Neural cell (in vitro differentiated cells): ENCODE measurements around the gene MICB. TPM values are rescaled to one million over a fixed set of nuclear protein-coding genes. Genes with fewer than 3 reads are reported as not detected.

Experiments
- H2AFZ ChIP-seq: fragments of 200-600, 300-800 bp; sonication (generic), shearing (Covaris generic); 2 replicates; pipeline ENCODE4 v1.6.0; 2014; ENCODE audit warnings: low read depth, mild to moderate bottlenecking, antibody characterized with exemption, low read length, moderate library complexity
- H3F3A ChIP-seq: fragments of 200-600 bp; shearing (Covaris generic); 2 replicates; pipeline ENCODE4 v1.6.1; 2016; ENCODE audit warnings: mild to moderate bottlenecking, moderate library complexity, mixed read lengths, antibody characterized with exemption, low read length; ENCODE audit not compliant: insufficient read depth, poor library complexity, severe bottlenecking
- H3K27ac ChIP-seq: fragments of 200-600, 300-800 bp; sonication (generic), shearing (Covaris generic); 2 replicates; pipeline ENCODE4 v1.5.1; 2014; ENCODE audit warnings: mild to moderate bottlenecking, low read length, moderate library complexity
- H3K27me3 ChIP-seq: fragments of 300-800, 200-600 bp; sonication (generic), shearing (Covaris generic); 2 replicates; pipeline ENCODE4 v1.6.0; 2014; ENCODE audit warnings: mild to moderate bottlenecking, low read depth, low read length, moderate library complexity; ENCODE audit not compliant: insufficient read depth
- H3K36me3 ChIP-seq: fragments of 300-800, 200-600 bp; sonication (generic), shearing (Covaris generic); 2 replicates; pipeline ENCODE4 v1.5.1; 2014; ENCODE audit warnings: mild to moderate bottlenecking, antibody characterized with exemption, low read length, moderate library complexity; ENCODE audit not compliant: insufficient read depth
- H3K4me2 ChIP-seq: fragments of 300-800, 200-600 bp; sonication (generic), shearing (Covaris generic); 2 replicates; pipeline ENCODE4 v1.6.0; 2014; ENCODE audit warnings: mild to moderate bottlenecking, low read length
- H3K4me3 ChIP-seq: fragments of 300-800, 200-600 bp; sonication (generic), shearing (Covaris generic); 2 replicates; pipeline ENCODE4 v1.5.1; 2014; ENCODE audit warnings: mild to moderate bottlenecking, low read length, moderate library complexity
- H3K79me2 ChIP-seq: fragments of 200-600 bp; shearing (Covaris generic); replicated peaks from 2 replicates; pipeline ENCODE4 v1.6.0; 2014; ENCODE audit warnings: mild to moderate bottlenecking, low read length, moderate library complexity; ENCODE audit not compliant: insufficient read depth
- H3K9ac ChIP-seq: fragments of 300-800, 200-600 bp; sonication (generic), shearing (Covaris generic); 2 replicates; pipeline ENCODE4 v1.6.1; 2016; ENCODE audit warnings: mild to moderate bottlenecking, low read length, mixed read lengths
- H3K9me2 ChIP-seq: fragments of 200-600 bp; shearing (Covaris generic); 2 replicates; pipeline ENCODE4 v1.6.1; 2016; ENCODE audit warnings: mild to moderate bottlenecking, low read length, mixed read lengths; ENCODE audit not compliant: insufficient read depth
- H3K9me3 ChIP-seq: fragments of 200-600, 300-800 bp; sonication (generic), shearing (Covaris generic); 2 replicates; pipeline ENCODE4 v1.6.1; 2016; ENCODE audit warnings: mild to moderate bottlenecking, mixed run types, low read length, moderate library complexity, mixed read lengths
- H4K20me1 ChIP-seq: fragments of 200-600 bp; shearing (Covaris generic); 2 replicates; pipeline ENCODE4 v1.6.1; 2016; ENCODE audit warnings: mild to moderate bottlenecking, mixed run types; ENCODE audit not compliant: insufficient read depth
- EP300 ChIP-seq: fragments of 450-650 bp; conservative IDR thresholded peaks from 2 replicates; pipeline ENCODE4 v1.6.1; 2014; ENCODE audit warnings: antibody characterized with exemption, mild to moderate bottlenecking, moderate library complexity; ENCODE audit not compliant: poor library complexity, severe bottlenecking
- EZH2 ChIP-seq: fragments of 200-600, 300-800 bp; shearing (Covaris generic), sonication (generic); IDR thresholded peaks from 2 replicates; pipeline ENCODE4 v1.6.1; 2014; ENCODE audit warnings: antibody characterized with exemption, low read length, borderline replicate concordance, mild to moderate bottlenecking; ENCODE audit not compliant: insufficient read depth, poor library complexity, severe bottlenecking
- MXI1 ChIP-seq: fragments of 450-650 bp; conservative IDR thresholded peaks from 2 replicates; pipeline ENCODE4 v1.6.1; 2014; ENCODE audit warnings: antibody characterized with exemption, mild to moderate bottlenecking; ENCODE audit not compliant: poor library complexity, severe bottlenecking
- POLR2AphosphoS5 ChIP-seq: IDR thresholded peaks from 2 replicates; pipeline ENCODE4 v1.6.1; 2012
- RAD21 ChIP-seq: fragments of 450-650 bp; conservative IDR thresholded peaks from 2 replicates; pipeline ENCODE4 v1.6.1; 2014; ENCODE audit warnings: antibody characterized with exemption, mild to moderate bottlenecking, moderate library complexity
- SMC3 ChIP-seq: fragments of 450-650 bp; conservative IDR thresholded peaks from 2 replicates; pipeline ENCODE4 v1.6.1; 2014; ENCODE audit warnings: antibody characterized with exemption, mild to moderate bottlenecking, moderate library complexity; ENCODE audit not compliant: poor library complexity
- TAF1 ChIP-seq: IDR thresholded peaks from 2 replicates; pipeline ENCODE4 v1.6.1; 2012; ENCODE audit warnings: low read depth
- polyA plus RNA-seq: library from polyadenylated mRNA; depleted of rRNA; stranded (reverse); fragments of >200 nt; gene quantifications from 2 replicates; pipeline ENCODE4 v1.2.3, GENCODE V29; 2014
- TF ChIP-seq, protein P1 (sequence below): fragments of 450-650 bp; IDR thresholded peaks from 2 replicates; pipeline ENCODE4 v1.5.1; 2014; ENCODE audit warnings: antibody characterized with exemption, mild to moderate bottlenecking, moderate library complexity; ENCODE audit not compliant: poor library complexity, severe bottlenecking
- TF ChIP-seq, protein P2 (sequence below): IDR thresholded peaks from 2 replicates; pipeline ENCODE4 v1.6.1; 2012; ENCODE audit warnings: borderline replicate concordance

MICB gene
- polyA plus RNA-seq, 1 donor from 2014 or later, result not detected

DNA sequence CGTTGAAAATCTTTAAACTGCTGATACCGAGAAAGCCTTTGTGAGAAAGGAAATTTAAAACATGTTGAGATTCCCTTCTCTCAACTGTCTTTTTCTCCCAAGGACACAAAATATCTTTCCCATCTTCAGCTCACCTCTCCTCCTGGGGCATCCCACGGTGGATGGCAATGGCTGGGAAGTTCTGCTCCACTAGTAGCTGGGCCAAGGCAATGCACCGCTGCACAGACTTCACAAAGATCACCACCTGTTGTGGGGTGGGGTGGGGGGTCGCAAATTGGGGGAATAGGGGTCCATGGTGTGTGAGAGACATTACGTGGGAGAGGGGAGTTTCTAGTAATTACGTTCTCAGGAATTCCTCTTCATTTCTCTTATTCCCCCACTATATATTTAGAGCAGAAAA lies 33.2 kb downstream of the MICB start (continued):
- TF ChIP-seq EP300 (no peak), RAD21 (no peak)

DNA sequence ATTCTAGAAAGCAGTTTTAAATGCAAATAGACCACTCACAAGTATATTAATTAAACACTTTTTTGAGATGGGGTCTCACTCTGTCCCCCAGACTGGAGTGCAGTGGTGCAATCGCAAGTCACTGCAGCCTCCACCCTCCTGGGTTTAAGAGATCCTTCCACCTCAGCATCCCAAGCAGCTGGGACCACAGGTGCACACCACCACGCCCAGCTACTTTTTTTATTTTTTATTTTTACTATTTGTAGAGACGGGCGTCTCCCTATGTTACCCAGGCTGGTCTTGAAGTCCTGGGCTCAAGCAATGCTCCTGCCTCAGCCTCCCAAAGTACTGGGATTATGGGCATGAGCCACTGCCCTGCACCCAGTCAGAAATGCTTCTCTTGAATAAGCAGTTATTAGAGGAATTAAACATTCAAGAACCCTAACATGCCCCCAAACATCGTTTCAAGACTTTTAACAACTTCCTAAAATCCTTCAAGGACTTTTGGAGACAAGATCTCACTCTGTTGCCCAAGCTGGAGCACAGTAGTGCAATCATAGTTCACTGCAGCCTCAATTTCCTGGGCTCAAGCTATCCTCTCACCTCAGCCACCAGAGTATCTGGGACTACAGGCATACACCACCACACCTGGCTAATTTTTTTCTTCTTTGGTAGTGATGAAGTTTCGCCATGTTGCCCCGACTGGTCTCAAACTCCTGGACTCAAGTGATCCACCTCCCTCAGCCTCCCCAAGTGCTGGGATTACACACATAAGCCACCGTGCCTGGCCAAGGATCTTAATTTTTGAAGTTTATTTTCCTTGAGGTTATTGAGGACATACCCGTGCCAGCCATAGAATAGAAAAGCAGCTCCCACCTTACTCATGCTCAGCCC lies 34.1 kb downstream of the MICB start:
- Histone ChIP-seq H3K4me2 (no peak overlapping the region), H3K9me3 (no peaks in the 10 kb centered on the region), H3K4me3 (no peak overlapping the region), H3K79me2 (peaks cover 10% of the 10 kb centered on the region), H3K27me3 (no peaks in the 10 kb centered on the region), H3K9me2 (no peaks in the 10 kb centered on the region), H2AFZ (no peak overlapping the region), H3K9ac (no peak overlapping the region), H4K20me1 (peaks cover 24% of the 10 kb centered on the region), H3K36me3 (no peaks in the 10 kb centered on the region), H3F3A (peaks cover 3% of the 10 kb centered on the region), H3K27ac (no peak overlapping the region)
- TF ChIP-seq, protein P1, sequence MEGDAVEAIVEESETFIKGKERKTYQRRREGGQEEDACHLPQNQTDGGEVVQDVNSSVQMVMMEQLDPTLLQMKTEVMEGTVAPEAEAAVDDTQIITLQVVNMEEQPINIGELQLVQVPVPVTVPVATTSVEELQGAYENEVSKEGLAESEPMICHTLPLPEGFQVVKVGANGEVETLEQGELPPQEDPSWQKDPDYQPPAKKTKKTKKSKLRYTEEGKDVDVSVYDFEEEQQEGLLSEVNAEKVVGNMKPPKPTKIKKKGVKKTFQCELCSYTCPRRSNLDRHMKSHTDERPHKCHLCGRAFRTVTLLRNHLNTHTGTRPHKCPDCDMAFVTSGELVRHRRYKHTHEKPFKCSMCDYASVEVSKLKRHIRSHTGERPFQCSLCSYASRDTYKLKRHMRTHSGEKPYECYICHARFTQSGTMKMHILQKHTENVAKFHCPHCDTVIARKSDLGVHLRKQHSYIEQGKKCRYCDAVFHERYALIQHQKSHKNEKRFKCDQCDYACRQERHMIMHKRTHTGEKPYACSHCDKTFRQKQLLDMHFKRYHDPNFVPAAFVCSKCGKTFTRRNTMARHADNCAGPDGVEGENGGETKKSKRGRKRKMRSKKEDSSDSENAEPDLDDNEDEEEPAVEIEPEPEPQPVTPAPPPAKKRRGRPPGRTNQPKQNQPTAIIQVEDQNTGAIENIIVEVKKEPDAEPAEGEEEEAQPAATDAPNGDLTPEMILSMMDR, result no peak
- TF ChIP-seq EP300 (no peak), EZH2 (no peak), RAD21 (no peak), MXI1 (no peak), POLR2AphosphoS5 (no peak), TAF1 (no peak), SMC3 (no peak)
- TF ChIP-seq, protein P2, sequence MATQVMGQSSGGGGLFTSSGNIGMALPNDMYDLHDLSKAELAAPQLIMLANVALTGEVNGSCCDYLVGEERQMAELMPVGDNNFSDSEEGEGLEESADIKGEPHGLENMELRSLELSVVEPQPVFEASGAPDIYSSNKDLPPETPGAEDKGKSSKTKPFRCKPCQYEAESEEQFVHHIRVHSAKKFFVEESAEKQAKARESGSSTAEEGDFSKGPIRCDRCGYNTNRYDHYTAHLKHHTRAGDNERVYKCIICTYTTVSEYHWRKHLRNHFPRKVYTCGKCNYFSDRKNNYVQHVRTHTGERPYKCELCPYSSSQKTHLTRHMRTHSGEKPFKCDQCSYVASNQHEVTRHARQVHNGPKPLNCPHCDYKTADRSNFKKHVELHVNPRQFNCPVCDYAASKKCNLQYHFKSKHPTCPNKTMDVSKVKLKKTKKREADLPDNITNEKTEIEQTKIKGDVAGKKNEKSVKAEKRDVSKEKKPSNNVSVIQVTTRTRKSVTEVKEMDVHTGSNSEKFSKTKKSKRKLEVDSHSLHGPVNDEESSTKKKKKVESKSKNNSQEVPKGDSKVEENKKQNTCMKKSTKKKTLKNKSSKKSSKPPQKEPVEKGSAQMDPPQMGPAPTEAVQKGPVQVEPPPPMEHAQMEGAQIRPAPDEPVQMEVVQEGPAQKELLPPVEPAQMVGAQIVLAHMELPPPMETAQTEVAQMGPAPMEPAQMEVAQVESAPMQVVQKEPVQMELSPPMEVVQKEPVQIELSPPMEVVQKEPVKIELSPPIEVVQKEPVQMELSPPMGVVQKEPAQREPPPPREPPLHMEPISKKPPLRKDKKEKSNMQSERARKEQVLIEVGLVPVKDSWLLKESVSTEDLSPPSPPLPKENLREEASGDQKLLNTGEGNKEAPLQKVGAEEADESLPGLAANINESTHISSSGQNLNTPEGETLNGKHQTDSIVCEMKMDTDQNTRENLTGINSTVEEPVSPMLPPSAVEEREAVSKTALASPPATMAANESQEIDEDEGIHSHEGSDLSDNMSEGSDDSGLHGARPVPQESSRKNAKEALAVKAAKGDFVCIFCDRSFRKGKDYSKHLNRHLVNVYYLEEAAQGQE, result no peak
